HG03571 (cell line): Measurements from ENCODE around the gene NUP214.

Experiments
- ATAC-seq: cut with Tn5 transposase; IDR thresholded peaks from one replicate; pipeline ENCODE4 v1.9.1; 2021; ENCODE audit not compliant: unreplicated experiment

NUP214 gene

DNA sequence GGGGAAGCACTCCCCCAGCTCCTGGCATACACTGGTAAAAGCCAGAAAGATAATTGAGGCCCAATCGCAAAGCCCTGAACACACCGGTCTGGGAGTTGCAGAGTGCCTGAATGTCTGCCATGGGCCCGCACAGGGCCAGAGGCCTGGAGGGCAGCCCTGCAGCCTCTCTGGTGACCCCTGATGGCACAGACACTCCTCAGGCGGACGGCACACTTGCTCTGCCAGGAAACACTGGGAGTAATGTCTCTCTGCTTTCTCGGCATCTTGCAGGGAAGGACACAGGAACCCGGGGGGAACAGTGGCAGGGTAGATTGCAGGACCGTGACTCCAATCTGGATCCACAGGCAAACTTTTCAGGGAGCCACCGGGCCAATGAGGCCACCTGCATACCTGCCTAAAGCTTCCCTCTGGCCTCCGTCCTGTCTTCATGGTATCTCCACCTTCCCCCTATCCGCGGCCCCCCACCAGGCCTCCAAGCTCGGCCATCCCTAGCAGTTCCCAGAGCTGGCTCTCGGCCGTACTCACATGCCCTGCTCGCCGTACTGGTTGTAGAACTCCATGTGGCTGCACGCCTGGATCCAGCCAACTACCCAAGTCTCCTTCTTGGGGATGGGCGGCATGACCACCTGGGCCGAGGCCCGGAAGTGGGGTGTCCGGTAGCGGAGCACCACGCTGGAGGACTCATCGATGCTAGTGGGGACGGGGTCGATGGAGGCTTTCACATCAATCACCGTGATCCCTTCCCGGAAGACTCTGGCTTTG, 150.1 kb downstream of the NUP214 start:
- no peak for ATAC-seq

DNA sequence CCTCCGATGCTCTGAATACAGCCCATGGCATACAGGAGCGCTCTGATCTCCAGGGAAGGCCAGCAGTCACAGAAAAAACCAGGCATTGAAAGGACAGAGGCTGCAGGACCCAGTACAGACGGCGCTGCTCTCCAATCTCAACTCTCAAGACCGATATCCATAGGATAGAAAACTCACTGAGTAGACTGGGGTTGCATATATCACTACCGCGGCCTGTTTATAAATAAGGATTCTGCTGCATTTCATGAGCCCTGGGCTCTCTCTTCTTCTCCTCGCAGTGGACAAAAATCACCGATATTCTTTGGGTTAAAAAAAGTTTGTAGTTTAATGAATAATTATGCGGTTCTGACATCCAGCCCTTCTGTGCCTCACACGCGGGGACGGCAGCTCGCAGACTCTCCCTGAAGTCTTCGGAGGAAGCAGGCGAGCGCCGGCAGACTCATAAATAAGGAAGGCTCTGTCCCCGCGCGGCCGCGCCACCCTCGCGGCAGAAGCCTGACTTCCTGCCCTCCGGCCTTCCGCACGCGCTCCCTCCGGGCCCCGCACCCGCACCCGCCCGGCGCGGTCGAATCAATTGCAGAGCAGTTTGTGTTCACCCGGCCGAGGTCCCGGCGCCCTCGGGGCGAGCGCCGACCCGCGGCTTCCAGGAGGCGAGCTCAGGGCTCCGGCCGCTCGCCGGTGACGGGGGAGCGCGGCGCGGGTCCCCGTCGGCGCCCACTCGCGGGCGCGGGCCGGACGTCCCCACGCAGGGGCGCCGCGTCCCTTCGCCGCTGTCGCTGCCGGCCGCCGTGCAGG, 150.9 kb downstream of the NUP214 start, which contains the start of gene FAM78A:
TSS of gene FAM78A (minus strand) at position 417 of the 795 bp plus-strand sequence. CDS start at position 86, 331 bp downstream.
- no peak for ATAC-seq

DNA sequence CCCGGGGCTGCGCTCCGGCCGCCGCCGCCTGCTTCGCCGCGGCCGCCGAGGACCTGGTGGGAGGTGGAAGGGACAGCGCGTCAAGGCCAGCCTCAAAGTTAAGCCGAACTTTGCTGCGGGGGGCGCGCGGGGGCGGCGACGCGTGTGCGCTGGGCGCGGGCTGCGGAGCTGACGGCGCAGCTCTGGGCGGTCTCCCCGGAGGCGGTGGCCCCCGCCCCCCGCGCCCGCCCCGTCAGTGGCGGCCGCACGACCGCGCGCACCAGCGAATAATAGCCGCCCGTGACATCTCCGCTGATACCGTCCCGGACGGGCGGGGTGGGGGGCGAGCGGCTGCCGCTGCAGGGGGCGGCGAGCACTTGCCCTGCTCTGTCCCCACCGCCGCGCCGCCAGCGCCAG, 151.5 kb downstream of the NUP214 start:
- ATAC-seq, result no peak

- ATAC-seq, result no peak
Measured at GRCh38 chr9:131277287-131277909, 152.0 kb downstream of the NUP214 start.

GRCh38 chr9:131277910-131278701, 152.7 kb downstream of the NUP214 start:
- ATAC-seq, result no peak

- ATAC-seq, result no peak
Measured at GRCh38 chr9:131278702-131279111, 153.3 kb downstream of the NUP214 start.

- no peak for ATAC-seq
Measured at GRCh38 chr9:131279196-131279862, 153.9 kb downstream of the NUP214 start.

DNA sequence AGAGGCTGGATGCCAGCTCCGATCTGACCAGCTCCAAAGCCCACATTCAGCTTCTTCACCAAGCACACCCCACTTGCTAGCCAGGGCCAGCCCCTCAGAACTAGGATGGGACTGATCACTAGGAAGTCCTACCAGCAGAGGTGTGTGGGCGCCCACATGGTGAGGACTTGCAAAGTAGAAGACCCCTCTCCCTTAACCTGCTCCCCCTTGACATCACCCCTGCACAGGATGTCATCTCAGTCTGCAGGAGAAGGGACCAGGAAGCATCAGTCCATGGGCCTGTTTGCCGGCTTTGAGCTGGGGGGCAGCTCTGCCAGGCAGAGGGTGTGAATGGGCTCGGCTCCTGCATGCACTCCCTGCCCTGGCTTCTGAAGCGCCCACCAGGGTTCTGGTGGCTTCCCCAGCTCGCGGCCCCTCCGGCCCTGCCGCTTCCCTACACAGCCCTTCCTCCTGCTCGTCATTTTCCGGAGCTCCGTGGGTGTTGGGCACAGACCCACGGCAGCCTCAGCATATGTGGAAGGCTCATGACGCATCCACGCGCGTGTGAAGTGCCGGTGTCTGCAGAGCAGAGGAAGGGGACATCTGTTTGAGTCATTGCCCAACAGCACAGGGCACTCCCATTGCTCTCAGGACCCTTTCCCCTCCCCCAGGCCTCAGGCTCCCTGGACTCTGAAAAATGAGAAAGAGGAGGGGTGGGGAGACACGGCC, 154.6 kb downstream of the NUP214 start:
- ATAC-seq, result no peak

DNA sequence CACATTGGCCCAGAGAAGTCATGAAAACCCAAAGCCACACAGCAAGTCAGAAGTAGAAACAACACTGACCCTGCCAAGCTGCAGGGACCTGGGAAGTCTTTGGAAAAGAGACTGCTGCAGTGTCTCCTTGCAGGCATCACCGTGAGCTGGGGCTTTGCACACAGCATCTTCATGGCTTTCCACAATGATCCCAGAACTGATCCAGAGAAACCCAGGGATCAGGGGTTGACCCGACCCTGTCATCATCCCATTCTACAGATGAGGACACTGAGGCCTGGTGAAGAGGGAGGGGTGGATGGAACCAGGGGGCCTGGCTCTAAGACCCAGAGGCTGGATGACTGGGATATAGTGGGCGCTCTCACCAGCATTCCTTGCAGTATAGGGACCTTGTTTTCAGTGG, 155.3 kb downstream of the NUP214 start:
- ATAC-seq, result no peak

- ATAC-seq, result no peak
Measured at GRCh38 chr9:131281119-131281965, 156.0 kb downstream of the NUP214 start.

GRCh38 chr9:131282175-131282574, 156.8 kb downstream of the NUP214 start:
- ATAC-seq, result no peak

- no peak for ATAC-seq
Measured at GRCh38 chr9:131282688-131283422, 157.5 kb downstream of the NUP214 start.
